ENCODE data around the gene CSTF3.

- TF ChIP-seq CTCF (conservative IDR thresholded peaks at IDR 0.05; ENCODE audit: low read length) (no peak), EZH2phosphoT487 (IDR thresholded peaks at IDR 0.05; ENCODE audit: borderline replicate concordance, low read depth, low read length) (no peak)
Observed at GRCh38 chr11:33135768-33136443, 25.4 kb downstream of the CSTF3 start.

All from OCI-LY7 (cell line).